IPS-11a (cell line): ENCODE data around the gene C1QBP.
"Not testable (repeated sequence)": the region's sequence is repeated elsewhere in the genome, so short reads cannot be mapped to it uniquely, and the experiment has no call there.

Source experiments
- H3K4me3 ChIP-seq: one replicate; pipeline ENCODE4 v1.5.1; 2013; ENCODE audit warnings: low read depth, low read length, control low read depth

C1QBP gene

DNA sequence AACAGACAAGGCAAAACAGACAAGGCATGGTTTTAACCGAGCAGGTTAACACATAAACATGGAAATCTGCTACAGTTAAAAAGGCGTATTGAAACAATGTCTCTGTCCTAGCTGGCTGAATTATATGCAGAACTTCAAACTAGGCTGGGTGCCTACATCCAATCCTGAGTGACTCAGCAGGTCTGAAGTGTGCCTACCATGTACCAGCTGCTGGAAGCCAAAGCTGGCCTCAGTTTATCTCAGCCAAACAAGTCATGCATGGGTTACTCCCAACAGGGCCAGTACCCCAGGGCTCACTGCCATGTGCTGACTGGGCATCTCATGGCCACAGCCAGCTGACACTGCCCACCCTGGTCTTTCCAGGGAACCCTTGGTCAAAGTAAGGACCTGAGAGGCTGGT, 4.0 kb downstream of the C1QBP start:
- H3K4me3 ChIP-seq, result no peak overlapping the region

DNA sequence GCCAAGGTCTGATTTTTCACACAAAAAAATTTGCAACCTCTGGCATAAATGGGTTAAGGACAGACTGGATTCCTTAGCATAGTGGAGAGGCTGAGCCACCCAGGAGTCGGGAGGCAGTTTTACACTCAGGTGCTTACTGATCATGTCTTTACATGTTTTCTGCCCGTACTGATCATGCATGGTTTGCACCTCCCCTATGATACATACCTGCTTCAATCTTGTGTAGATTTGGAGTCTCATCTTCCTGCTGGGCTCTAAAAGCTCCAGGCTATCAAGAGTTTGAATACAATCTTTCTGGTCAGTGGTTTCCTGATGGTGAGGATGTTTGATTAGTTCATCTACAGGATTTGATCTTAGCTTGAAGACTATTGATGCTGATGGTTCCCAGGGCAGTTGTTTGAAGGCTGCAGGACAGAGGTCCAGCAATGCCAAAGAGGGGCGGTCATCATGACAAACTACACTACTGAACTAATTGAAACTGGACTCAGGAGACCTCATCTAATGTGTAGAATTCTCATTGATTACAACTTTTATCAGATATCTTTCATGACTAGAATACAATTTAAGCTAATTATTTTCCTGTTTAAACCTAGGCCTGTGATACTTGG, 6.9 kb downstream of the C1QBP start:
- no peak overlapping the region for H3K4me3 ChIP-seq

DNA sequence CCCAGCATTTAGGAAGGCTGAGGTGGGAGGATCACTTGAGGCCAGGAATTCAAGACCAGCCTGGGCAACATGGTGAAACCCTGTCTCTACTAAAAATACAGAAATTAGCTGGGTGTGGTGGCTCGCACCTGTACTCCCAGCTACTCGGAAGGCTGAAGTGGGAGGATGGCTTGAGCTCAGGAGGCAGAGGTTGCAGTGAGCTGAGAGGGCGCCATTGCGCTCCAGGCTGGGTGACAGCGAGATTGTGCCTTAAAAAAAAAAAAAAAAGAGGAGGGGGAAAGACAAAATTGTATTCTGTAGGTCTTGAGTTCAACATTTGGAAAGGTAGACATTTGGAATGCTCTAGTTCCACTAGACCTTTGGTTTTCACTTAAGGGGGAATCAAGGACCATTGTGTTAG, 7.7 kb downstream of the C1QBP start:
- not testable (repeated sequence) for H3K4me3 ChIP-seq

DNA sequence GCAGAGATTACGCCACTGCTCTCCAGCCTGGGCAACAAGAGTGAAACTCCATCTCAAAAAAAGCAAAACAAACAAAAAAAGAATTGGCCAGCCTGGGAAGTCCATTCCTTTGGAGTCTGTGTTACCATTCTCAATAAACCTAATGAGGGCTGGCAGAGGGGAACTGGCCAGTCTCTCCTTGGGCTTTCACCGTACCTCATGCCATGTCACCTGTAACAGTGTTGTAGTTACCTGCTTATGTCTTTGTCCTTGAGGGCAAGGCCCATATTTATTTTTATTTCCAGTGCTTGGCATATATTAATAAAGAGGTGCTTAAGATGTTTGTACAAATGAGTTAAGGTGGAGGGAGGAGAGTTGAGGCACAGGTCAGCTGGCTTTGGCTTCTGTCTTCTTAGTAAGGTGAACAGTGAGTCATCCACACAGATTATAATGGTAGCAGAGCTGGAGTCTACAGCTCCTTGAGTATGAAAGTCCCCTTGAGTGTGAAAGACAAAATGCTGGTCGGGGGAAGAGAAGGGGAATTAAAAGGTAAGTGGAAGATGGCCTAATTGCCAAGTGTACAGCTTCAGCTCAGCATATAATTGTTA, 8.4 kb downstream of the C1QBP start:
- no peak overlapping the region for H3K4me3 ChIP-seq

DNA sequence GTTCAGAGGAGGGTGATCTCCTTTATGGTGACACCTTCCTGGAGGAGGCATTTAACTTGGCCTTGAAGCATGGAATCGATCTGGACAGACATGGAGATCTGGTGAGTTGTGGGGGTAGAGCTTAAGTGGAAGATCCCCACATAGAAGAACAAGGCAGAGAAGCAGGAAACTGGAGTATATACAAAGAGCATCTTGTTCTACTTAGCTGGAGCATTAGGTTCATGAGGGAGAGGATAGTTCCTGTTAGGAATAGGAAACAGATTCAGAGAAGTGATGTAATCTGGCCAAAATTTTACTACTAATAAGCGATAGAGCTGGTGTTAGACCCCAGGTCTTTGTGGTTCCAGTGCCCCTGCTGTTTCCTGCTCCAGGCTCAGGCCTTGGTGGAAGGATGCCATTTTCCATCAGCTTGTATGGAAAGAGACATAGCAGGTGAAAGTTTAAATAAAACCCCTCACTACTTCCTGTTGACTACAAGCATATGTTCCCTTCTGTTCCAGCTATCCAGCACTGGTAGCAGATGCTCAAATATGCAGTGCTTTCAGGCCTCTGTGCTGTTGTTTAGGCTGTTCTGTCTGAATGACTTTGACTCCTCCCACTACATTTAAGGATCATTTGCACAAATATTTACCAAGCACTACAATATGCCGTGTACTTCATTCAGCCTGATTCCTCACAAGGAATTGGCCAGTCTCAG, 9.6 kb downstream of the C1QBP start:
- H3K4me3 ChIP-seq, result no peak overlapping the region

DNA sequence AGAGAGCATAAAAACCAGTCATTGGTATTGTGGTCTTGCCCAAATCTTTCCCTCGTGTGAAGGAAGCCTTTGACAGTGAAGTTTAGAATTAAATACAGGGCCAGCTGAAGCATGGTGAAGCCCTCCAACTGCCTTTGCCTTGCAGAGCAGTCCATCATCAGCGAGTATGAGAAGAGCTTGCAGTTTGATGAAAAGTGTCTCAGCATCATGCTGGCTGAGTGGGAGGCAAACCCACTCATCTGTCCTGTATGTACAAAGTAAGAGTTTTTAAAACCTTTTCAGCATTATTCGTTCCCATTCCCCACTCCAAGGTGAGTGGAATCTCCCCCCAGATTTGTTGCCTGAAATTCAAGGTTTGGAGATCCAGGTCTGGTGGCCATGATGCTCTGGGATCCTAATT, 13.1 kb downstream of the C1QBP start:
- H3K4me3 ChIP-seq, result no peak overlapping the region

DNA sequence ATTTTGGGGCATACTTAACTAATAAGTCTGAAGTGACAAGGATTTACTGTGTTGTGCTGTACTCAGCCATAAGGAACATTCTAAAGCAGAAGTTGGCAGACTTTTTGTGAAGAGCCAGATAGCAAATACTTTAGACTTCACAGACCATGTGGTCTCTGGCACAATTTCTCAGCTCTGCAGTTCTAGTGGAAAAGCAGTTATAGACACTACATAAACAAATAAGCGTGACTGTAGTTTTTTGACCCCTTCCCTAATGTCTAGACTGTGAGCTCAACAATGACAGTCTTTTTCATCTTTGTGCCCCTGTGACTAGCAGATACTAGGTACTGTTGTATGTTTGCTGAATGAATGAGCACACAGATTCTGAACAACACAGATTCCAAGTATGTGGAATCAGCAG, 14.0 kb downstream of the C1QBP start:
- H3K4me3 ChIP-seq, result no peak overlapping the region

DNA sequence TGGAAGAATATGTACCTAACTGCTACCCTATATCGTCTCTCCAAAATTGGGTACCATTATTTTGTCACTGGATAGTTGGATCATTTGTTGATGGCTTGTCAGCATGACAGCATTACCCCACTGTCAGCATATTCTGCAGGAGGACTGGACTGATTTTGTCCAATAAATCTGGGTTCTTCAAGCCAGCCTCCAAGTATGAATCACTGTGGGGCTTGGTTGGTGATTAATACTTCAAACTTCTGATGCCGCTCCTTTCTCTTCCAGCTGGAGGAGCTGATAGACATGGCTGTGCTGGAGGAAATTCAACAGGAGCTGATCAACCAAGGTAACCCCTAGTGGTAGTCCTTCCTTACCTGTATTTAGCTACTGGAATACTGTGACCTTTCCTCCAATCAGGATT, 16.4 kb downstream of the C1QBP start:
- no peak overlapping the region for H3K4me3 ChIP-seq

DNA sequence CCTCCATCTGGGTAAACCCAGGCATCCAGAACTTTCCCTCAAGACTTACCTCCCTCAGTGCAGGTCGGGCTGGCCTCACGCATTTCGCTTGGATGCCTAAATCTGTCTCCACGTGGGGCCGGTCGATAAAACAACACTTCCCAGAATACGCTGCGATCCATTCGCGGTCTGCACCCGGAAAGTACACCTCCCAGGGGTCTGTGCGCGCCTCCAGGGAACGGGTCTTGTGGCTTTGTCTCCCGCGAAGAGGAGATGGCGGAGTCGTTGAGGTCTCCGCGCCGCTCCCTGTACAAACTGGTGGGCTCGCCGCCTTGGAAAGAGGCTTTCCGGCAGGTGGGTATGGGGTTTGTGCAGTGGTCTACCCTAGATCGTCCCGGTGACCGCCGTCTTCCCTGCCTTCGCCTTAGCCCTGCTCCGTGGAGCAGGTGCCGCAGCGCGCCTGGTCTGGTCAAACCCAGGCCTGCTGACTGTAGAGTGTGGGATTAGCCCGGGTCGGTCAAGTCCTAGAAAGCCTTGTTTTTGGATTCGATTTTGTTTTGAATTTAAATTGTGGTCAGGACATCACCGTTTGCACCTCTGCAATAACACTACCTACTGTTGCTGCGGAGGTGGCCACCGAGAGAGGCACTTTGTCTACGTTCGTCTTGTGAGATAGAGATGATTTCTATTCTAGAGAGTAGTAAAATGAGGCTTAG, 18.8 kb downstream of the C1QBP start, which contains the start of gene RPAIN:
RPAIN (plus strand) TSS at position 224 of the 695 bp plus-strand sequence; CDS start at position 253, 29 bp downstream.
- H3K4me3 ChIP-seq, result peak within 1 kb of the TSS; percentile 80

DNA sequence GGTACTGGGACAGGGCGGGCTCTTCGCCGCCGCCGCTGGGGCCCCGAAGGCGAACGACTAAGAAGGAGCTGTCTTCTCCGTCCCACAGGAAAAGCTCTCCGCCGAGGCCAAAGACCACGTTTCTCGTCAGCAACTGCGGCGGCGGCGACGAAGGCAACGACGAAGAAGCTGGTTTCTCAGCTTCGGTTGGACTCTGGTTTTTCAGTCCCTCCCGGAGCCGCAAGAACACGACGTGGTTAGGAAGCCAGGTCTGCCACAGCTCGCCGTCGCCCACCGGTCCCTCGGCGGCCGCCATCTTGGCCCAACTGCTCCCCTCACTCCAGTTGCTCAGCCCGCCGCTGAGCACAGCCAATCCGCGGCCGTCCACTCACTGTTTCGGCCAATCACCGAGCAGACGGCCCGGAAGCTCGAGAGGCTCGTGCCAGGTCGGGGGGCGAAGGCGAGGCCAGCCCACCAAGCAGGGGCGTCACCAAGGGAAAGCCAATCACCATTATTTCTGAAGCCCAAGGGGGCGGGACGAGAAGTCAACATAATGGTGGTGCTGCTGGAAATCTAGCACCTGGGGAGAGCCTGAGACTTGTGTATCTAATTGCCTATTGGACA, 19.5 kb downstream of the C1QBP start, which contains the start of gene NUP88:
NUP88 (minus strand) TSS at position 307 of the 603 bp plus-strand sequence; CDS start at position 295, 12 bp downstream.
- H3K4me3 ChIP-seq, result peak within 1 kb of the TSS; percentile 80

DNA sequence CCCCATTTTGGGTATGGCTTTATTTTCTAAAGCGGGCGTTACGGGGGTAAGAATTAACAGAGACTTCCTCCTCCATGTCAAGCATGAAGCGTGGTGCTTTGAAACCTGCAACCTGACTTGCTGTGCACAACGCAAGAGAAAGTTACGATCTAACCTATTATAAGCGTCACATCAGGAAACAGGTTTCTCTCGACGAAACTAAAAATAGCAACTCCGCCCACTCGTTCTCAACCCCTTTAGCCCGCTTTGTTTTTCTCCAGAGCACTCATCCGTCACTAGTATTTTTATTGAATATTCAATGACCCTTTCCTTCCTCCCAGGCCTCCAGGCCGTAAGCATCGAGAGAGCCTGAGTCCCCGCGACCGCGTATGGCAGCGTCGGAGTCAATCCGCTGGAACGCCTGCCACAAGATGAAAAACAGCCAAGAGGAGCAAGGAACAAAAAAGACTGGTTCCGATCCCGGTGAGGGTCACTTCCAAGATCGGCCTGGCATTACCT, 20.0 kb downstream of the C1QBP start:
- peak overlapping the region; percentile 80 for H3K4me3 ChIP-seq

DNA sequence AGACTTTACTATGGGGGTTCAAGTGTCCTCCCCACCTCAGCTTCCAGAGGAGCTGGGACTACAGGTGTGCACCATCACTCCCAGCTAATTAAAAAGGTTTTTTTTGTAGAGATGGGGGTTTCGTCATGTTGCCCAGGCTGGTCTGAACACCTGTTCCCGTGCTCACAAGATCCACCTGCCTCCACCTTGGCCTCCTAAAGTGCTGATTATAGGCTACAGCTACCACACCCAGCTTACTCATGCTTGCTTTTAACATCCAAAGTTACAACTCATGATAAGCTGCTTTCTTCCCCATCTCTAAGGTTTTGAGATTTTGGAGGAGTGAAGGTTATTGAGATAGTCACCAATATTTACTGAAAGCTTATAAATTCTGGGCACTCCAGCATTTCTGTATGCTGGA, 22.1 kb downstream of the C1QBP start:
- no peak overlapping the region for H3K4me3 ChIP-seq

DNA sequence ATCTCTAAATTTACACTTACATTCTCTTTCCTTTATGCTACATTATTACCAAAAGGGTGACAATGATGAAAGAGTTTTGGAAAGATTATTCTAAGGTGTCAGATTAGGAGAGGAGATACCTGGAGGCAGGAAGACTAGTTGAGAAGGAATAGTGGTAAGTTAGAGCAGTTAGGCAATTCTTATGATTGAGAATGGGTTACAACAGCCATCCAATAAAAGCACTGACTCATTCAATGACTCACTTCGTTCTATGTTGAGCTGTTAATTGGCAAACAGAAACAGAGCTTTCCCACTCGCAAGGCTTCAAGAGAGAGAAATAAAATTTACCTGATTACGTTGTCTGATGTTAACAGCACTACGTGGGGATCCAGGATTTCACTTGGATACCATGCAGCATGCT, 25.3 kb downstream of the C1QBP start:
- H3K4me3 ChIP-seq, result no peak overlapping the region

DNA sequence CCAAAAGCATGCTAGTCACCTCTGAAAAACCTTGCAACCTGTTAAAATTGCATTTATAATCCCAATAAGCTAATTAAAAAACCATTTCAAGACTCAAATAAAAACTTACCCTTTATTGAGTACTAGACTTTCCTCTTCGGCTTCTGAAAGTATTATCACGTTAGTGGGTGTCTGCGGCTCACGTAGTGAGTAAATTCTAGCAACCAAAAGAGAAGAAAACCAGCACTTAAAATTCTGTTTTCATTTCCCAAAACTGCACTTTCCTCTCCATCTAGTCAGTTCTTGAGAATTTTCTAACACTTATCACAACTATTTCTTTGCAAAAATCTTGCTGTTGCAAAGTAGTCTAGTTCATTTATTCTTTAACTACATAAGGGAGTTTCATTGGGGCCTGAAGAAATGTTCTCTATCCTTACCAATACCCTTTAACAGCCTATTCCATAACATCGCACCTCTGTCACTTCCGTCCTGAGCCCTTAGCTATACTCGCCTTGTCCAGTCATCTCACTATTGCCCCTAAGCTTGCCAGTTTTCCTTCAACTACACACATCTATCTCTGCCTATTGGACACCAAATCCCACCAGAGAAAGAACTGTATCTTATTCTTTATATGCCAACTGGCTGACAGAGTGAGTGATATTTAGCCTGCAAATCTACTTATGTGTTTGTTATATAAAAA, 28.2 kb downstream of the C1QBP start:
- H3K4me3 ChIP-seq, result no peak overlapping the region

DNA sequence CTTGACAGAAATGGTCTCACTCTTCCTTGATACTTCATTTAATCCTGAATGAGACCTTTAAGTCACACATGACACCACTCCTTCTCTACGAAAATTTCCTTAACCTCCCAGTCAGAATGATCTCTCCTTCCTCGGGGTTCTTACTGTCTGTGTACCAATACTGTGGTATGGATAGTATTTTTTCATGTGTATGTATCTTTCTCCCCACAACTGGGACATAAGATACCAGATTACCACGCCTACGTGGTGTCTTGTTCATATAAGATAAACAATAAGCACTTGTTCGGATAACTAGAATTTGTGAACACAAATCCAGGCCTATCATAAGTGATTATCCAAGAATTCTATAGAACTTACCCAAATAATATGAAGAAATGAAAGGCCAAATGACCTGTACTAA, 30.8 kb downstream of the C1QBP start:
- no peak overlapping the region for H3K4me3 ChIP-seq

DNA sequence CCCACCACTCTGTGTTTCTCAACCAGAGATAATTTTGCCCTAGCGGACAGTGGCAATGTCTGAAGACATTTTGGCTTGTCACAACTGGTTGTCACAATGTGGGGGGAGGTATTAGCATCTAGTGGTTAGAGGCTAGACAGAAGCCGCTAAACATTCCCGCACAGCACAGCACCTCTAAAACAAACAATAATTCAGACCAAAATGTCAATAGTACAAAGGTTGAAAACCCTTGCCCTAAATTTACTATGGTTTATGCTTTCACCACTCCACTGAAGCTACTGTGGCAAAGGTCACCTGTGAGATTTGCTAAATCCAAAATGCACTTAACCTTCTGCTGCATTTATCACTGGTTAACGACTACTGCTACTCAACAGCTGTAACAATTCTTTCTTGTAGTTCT, 33.6 kb downstream of the C1QBP start:
- no peak overlapping the region for H3K4me3 ChIP-seq

DNA sequence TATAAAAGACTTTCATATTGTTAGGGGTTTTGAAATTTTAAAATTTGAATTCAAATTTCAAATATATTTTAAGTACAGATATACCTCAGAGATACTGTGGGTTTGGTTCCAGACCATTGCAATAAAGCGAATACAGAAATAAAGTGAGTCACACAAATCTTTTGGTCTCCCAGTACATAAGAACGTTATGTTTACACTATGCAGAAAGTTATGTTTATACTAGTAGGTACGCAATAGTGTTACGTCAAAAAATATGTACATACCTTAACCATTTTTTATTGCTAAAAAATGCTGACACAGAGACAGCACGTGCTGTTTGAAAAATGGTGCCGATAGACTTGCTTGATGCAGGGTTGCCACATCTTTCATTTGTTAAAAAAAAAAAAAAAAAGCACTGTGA, 39.2 kb downstream of the C1QBP start:
- no peak overlapping the region for H3K4me3 ChIP-seq

DNA sequence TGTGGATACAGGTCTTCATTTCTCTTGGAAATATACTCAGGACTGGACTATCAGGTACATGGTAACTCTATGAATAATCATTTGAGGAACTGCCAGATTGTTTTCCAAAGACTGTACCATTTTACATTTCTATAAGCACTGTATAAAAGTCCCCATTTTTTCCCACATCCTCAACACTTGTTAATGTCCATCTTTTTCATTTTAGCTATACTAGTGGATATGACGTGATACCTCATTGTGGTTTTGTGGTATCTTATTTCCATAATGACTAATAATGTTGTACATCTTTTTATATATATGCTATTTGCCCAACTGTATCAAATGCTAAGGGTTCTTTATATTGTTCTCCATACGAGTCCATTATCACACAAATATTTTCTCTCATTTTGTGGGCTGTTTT, 42.3 kb downstream of the C1QBP start:
- no peak overlapping the region for H3K4me3 ChIP-seq

DNA sequence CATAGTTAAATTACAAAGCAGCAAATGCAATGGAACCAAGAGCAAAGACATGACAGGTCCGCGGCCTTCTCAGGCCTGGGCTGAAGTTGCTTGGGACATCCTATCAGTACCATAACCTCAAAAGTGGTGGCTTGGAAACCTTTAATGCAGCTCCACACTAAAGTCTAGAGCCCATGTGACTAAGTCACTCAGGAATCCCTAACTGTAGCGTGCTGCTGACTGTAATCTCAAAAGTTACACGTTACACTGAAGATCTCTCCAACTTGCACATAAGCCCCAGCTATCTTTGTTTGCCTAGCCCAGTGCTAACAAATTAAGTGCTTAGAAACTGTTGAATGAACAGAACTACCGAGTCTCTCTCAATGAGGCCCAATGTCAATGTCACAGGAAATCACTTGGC, 47.3 kb downstream of the C1QBP start:
- no peak overlapping the region for H3K4me3 ChIP-seq
